Activated CD4-positive, alpha-beta T cell treated with anti-CD3 and anti-CD28 coated beads for 48 hours (primary cell): ENCODE measurements around the gene CEP55.
"Not testable (repeated sequence)": the region's sequence is repeated elsewhere in the genome, so short reads cannot be mapped to it uniquely, and the experiment has no call there.

Source experiments
- DNase-seq: peaks from one replicate; pipeline ENCODE4 v3.0.0-alpha.2; 2020

The CEP55 gene

DNA sequence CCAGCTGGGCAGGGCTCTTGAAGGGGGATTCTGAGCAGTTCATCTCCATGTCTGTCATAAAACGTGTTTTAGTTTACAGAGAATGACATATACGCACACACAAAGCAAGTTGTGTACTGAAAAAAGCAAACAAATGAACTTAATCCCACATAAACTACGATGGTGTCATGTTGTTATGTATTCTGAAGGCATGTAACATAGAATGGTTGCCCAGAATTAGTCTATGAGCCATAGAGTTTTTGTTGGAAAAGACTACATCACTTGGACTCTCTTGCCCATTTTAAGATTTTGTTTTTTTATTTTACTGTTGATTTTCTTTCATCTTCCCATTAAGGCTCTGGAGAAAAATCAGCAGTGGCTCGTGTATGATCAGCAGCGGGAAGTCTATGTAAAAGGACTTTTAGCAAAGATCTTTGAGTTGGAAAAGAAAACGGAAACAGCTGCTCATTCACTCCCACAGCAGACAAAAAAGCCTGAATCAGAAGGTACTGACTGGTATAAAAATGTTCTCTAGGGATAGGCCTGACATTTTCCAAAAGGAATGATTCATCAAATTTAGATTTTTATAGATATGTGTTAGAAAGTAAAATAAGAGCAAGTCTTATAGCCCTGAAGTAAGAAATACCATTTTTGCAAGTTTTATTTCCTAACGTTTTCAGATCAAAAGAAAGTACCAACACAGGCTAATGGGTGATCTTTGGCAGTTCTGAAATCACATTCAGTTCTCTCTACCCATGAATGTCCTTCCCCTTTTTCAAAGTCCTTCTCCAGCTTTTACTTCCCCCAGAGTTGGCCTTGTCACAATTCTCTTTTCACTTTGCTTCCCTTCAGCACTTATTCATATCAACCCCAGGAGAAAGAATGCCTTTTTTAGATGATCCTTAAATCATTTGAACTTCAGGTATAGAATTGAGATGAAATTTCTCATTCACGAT lies 18.9 kb downstream of the CEP55 start:
- no peak for DNase-seq

DNA sequence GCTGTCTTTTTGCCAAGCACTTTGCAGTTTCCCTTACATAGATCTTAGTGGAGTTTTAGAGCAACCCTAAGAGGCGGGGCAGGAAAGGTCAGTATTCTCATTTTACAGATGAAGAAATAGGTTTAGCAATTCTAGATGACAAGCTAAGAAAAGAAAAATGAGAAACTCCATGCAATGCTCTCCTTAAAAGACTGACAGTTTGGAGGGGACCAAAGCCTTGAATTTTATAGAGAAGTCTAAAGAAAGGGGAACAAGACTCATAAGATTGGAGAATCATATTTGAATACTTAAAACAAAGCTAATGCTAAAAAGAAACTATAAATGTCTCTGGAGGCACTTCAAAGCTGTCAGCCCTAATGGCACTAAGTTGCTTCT lies 19.6 kb downstream of the CEP55 start:
- DNase-seq: no peak

- DNase-seq: no peak
These were observed 22.1 kb downstream of the CEP55 start for GRCh38 chr10:93518531-93518930.

- DNase-seq: no peak
These were observed 38.9 kb downstream of the CEP55 start for GRCh38 chr10:93535293-93535692.

DNA sequence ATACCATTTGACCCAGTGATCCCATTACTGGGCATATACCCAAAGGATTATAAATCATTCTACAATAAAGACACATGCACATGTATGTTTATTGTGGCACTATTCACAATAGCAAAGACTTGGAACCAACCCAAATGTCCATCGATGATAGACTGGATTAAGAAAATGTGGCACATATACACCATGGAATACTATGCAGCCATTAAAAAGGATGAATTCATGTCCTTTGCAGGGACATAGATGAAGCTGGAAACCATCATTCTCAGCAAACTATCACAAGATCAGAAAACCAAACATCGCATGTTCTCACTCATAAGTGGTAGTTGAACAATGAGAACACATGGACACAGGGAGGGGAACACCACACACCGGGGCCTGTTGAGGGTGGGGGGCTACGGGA lies 44.5 kb downstream of the CEP55 start:
- DNase-seq: not testable (repeated sequence)

- peak; percentile 47 for DNase-seq
These were observed 45.3 kb downstream of the CEP55 start for GRCh38 chr10:93541402-93542357.

DNA sequence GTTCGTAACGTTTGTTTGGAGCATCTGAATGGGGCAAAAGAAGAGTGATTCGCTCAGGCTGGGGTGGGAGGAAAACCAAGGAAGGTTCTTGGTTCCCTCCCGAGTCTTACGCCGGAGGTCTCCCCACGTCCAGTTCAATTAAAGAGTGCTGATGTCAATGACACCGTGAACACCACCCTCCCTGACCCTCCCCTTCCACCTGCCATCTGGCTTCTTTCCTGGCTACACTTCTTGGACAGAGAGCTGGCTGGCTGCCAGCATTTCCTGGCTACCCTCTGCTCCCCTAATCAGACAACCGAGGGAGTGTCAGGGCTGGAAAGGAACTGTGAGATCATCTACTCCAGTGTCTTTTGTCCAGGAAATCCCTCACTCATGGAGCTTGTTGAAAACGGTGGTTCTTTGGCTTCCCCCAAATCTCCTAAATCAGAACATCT lies 46.0 kb downstream of the CEP55 start:
- no peak for DNase-seq

- not testable (repeated sequence) for DNase-seq
These were observed 50.6 kb downstream of the CEP55 start for GRCh38 chr10:93546995-93547394.

DNA sequence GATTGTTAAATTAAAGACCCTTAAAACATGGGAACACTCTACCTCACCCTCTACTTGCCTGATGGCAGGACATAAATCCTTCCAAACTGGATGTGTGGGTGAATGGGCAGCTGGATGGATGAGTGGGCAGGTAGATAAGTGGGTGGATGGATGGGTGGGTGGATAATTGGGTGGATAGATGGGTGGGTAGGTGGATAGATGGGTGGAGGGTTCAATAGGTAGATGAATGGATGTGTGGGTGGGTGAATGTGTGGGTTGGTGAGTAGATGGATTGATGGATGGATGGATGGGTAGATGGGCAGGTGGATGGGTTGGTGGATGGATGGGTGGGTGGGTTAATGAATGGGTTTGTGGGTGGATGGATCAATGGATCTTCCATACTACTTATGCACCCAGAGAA lies 51.1 kb downstream of the CEP55 start:
- no peak for DNase-seq

DNA sequence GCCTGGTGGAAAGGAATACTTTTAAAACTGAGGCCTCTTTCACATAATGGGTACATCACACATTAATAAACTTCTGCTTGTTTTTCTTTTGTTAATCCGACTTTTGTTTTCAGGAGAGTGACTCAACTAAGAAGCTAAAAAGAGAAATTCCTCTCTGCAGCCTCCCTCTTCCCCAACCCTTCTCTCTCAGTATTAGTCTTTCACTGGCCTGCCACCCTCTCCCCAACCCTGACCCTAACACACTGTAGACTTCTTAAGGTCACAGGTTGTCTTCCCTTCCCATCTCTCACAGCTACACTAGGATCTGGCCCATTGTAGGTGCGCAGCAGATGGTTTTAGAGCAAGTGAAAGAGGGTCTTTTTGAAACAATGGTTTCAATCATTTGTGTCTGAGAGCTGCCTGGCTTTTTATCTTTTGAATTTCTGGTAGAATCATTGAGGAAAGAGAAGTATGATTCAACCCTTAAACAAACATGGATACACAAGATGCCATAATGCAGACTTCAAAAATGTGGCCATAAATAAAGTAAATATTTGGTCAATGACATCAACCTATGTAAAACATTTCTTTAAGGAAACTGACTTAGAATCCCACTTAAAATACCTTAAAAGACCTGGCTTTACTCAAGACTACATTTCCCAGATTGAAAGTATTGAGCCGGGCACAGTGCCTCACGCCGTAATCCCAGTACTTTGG lies 52.1 kb downstream of the CEP55 start:
- no peak for DNase-seq

DNA sequence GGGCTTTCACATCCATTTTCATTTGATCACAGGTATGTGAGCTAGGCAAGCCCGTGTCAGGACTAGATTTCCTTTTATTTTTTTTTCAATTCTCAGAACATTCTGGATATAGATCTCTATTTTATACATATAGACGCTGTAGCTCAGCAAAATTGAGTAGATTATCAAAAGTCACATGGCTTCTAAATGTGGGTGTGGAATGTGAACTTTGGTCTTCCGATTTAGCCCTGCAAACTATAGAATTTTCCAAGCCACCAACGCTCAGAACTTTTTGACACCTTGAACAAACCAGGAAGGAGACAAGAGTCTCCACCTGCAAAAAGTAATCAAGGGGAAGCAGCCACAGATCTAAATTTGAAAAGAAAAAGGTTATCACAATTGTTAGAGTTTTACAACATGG lies 54.2 kb downstream of the CEP55 start:
- DNase-seq: no peak

DNA sequence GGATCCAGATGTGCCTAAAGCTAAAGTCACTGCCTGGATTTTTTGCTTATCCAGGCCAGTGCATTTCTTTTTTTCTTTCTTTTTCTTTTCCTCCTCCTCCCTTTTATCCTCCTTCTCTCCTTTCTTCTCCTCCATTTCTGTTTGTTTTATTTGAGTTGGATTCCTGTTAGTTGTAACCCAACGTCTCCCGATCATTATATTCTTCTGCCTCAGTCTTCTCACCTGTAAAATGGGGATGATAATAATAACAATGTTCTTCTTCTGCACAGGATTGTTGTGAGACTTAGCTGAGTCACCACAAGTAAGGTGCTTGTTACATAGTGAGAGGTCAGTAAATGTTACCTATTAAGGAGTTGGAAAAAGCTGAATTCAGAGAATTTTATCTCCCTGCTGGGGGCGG lies 56.4 kb downstream of the CEP55 start:
- no peak for DNase-seq

GRCh38 chr10:93553482-93554315 lies 57.3 kb downstream of the CEP55 start:
- no peak for DNase-seq

DNA sequence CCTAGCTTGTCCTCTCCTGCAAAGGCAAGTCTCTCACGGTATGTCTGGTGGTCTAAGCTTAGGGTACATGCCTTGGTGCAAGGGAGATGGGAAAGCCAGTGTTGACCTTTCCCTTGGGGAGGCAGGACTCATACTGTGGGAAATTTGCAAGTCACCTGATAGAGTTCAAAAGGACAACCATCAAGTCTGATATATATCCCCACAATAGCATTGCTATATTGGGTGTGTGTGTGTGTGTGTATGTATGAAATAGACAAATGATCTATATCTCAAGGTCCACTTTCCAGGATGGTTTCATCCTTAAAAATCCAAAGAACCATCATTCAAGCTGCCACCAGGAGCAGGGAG lies 57.9 kb downstream of the CEP55 start:
- DNase-seq: no peak

DNA sequence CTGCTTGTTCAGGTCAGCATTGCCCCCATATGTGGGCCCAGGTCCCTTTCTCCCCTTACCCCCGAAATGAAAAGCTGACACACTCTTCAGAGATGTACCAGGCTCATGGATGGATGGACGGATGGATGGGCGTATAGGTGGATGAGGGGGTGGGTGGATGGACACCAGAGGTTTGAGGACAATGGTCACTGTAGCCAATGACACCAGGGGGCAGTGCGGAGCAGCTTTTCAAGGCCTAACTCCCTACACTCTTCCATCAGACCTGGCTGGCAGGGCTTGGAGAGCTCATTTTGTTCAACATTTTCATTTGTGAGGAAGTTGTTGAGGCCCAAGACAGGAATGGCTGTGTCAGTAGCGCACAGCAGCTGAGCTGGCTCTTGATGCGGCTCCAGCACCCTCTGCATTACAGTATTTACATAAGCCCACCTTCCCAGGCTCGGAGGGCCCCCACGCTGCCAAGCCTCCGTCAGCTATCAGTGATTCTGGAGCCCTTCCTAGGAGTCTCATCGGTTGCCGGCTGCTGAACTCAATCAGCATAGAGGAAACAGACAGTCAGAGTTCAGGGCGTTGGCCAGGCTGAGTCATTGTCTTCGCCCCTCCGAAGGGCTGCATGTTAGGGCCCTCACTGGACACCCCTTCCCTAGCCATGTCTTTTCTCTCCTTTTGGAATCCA lies 58.5 kb downstream of the CEP55 start:
- peak; percentile 70 for DNase-seq

DNA sequence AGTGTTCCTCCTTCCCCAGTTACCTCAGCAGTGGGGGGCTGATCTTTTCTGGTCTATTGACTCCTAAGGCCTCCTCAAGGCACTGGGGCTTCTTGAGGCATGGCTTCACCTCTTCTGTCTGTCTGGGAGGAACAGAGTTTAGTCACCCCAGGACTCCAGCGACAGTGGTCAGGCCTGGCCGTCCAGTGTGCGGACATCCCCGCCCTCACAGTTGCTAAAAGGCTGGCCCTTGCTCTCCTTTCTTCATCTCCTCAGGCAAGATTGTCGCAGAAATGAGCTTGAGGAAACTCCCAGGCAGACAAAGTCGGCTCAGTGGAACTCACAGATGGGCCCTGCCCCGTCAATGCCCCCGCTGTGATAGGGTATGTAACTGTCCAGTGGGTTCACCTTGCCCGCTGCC lies 63.1 kb downstream of the CEP55 start:
- DNase-seq: no peak

GRCh38 chr10:93560541-93560940 lies 64.1 kb downstream of the CEP55 start:
- DNase-seq: no peak

GRCh38 chr10:93565446-93565845 lies 69.0 kb downstream of the CEP55 start:
- DNase-seq: no peak

DNA sequence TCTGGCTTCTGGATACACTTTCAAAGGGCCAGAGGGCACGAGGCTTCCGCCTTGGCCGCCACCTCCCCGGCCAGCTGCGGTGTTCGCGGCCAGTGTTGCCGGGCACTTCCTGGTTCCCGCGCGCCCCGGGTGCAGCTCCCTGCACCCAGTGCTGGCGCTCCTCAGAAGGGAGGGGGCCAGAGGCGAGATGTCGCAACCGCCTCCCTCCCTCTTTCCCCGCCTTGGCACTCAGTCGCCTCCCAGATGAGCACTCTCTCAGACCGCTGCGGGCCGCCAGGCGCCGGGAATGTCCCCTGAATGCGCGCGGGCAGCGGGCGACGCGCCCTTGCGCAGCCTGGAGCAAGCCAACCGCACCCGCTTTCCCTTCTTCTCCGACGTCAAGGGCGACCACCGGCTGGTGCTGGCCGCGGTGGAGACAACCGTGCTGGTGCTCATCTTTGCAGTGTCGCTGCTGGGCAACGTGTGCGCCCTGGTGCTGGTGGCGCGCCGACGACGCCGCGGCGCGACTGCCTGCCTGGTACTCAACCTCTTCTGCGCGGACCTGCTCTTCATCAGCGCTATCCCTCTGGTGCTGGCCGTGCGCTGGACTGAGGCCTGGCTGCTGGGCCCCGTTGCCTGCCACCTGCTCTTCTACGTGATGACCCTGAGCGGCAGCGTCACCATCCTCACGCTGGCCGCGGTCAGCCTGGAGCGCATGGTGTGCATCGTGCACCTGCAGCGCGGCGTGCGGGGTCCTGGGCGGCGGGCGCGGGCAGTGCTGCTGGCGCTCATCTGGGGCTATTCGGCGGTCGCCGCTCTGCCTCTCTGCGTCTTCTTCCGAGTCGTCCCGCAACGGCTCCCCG lies 70.2 kb downstream of the CEP55 start, which contains the start of gene FFAR4:
Gene FFAR4, plus strand, starts transcription at position 231 of the 842 bp plus-strand sequence. Its CDS starts 56 bp downstream, at position 287.
- no peak for DNase-seq
